ENCODE measurements around the gene PKLR.

GRCh38 chr1:155284476-155284875, 16.8 kb downstream of the PKLR start:
- TF ChIP-seq CTCF (IDR thresholded peaks at IDR 0.05) (no peak), EZH2 (IDR thresholded peaks at IDR 0.05) (no peak)

Measured in neural progenitor cell (in vitro differentiated cells).